Astrocyte of the hippocampus (primary cell): ENCODE data around the gene PIK3IP1.

Source experiments
- DNase-seq: peaks from one replicate; pipeline ENCODE4 v3.0.0; 2011; ENCODE audit warnings: low read depth, low spot score

Gene PIK3IP1

GRCh38 chr22:31313366-31314147 lies 21.3 kb upstream of the PIK3IP1 start:
- DNase-seq = peak; percentile 90

GRCh38 chr22:31308181-31308580 lies 15.9 kb upstream of the PIK3IP1 start:
- DNase-seq = no peak

GRCh38 chr22:31305194-31305593 lies 12.9 kb upstream of the PIK3IP1 start:
- DNase-seq = no peak

GRCh38 chr22:31302537-31302936 lies 10.2 kb upstream of the PIK3IP1 start:
- no peak for DNase-seq

- no peak for DNase-seq
These were observed 9.7 kb upstream of the PIK3IP1 start for GRCh38 chr22:31302006-31302405.

- no peak for DNase-seq
These were observed 8.6 kb upstream of the PIK3IP1 start for GRCh38 chr22:31300896-31301295.

- DNase-seq = no peak
These were observed 3.8 kb upstream of the PIK3IP1 start for GRCh38 chr22:31295831-31296657.

- DNase-seq = no peak
These were observed 3.1 kb upstream of the PIK3IP1 start for GRCh38 chr22:31295360-31295759.

- peak; percentile 64 for DNase-seq
These were observed 630 bp downstream of the PIK3IP1 start for GRCh38 chr22:31291481-31292235.

- peak; percentile 97 for DNase-seq
These were observed 1.5 kb downstream of the PIK3IP1 start for GRCh38 chr22:31290494-31291471.

GRCh38 chr22:31289344-31289743 lies 2.9 kb downstream of the PIK3IP1 start:
- DNase-seq = no peak

- no peak for DNase-seq
These were observed 3.6 kb downstream of the PIK3IP1 start for GRCh38 chr22:31288496-31289240.

GRCh38 chr22:31287818-31288495 lies 4.3 kb downstream of the PIK3IP1 start:
- no peak for DNase-seq

GRCh38 chr22:31286360-31287255 lies 5.7 kb downstream of the PIK3IP1 start:
- DNase-seq = no peak

GRCh38 chr22:31284281-31285155 lies 7.8 kb downstream of the PIK3IP1 start:
- no peak for DNase-seq

GRCh38 chr22:31282748-31283468 lies 9.4 kb downstream of the PIK3IP1 start:
- DNase-seq = no peak

GRCh38 chr22:31281733-31282132 lies 10.6 kb downstream of the PIK3IP1 start:
- DNase-seq = no peak
